ENCODE results near the gene MCC. TPM values are rescaled to one million over a fixed set of nuclear protein-coding genes. Genes with fewer than 3 reads are reported as not detected.

Gene MCC
- polyA plus RNA-seq, 3 donors from 2014 or later, result 0.53 to 1.2 (median 0.63) TPM

DNA sequence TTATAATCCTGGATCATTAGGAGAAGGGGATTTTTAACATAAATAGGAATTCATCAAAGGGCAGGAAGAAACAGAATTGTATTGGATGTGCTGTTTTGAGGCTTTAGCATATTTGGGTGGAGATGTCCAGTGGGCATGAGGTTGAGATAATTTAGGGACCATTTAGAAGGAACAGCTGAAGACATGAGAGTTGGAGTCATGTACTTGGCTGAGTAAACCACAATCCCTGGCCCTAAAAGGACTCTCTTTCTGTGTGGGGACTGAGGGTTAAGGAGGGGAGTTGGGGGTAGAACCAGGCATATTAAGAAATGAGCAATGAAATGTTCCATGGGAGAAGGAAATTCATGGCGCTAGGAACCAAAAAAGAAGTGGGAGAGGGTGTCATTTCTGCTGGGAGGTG, 450.1 kb downstream of the MCC start:
- Mint-ChIP-seq H3K9me3 (no peaks in the 10 kb centered on the region), H3K4me1 (peaks cover 12 to 25% of the 10 kb centered on the region in 2 donors), H3K36me3 (peaks cover 0 to 4% (median 0%) of the 10 kb centered on the region in 3 donors), H3K27me3 (ENCODE audit: low read depth in 3 of 3) (peaks cover 0 to 5% (median 2%) of the 10 kb centered on the region in 3 donors), H3K4me3 (no peak overlapping the region), H3K27ac (peak overlapping the region in 1 of 6 donors; percentile 64)
- DNase-seq, result no peak

DNA sequence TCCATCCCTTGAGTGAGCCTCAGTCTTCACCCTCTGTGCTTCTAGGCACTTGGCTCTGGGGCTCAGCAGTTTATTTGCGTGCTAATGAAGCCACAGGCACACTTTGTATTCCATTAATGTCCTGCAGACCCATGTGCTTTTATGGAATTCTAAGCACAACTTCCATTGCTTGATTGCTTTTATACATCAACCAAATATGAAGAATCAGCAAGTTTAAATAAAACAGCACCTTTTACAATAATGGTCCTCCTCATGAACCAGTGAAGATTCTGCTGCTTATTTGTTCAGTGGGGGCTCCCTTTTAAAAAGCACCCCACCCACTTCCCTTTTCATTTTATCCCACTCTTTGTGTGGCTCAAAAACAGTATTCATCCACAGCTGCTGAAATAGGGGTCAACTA, 451.4 kb downstream of the MCC start:
- Mint-ChIP-seq H3K36me3 (peaks cover 0 to 4% (median 0%) of the 10 kb centered on the region in 3 donors), H3K9me3 (no peaks in the 10 kb centered on the region), H3K4me3 (no peak overlapping the region), H3K27me3 (ENCODE audit: low read depth in 3 of 3) (peaks cover 0 to 5% (median 2%) of the 10 kb centered on the region in 3 donors), H3K27ac (no peak overlapping the region), H3K4me1 (peaks cover 17 to 34% of the 10 kb centered on the region in 2 donors)
- DNase-seq, result no peak

DNA sequence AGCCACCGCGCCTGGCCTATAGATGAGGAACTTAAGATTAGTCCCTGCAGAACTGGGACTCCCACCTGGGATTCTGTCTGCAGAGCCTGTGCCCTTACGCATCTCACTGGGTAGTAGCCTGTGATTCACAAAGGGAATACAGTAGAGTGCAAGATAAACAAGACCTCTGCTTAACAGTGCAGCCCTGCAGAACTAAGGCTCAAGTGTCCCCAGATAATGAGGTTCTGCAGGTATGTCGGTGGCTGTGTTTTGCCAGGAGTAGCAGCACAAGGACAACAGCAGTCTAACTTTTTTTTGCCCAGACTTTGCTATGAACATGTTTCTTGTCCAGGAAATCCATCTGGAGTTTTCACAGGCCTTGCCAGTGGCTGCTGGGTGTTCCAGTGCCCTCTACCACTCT, 451.9 kb downstream of the MCC start:
- H3K27ac Mint-ChIP-seq, result no peak overlapping the region
- DNase-seq, result no peak
- H3K27me3 Mint-ChIP-seq (ENCODE audit: low read depth in 3 of 3), result peaks cover 0 to 5% (median 2%) of the 10 kb centered on the region in 3 donors
- peaks cover 0 to 4% (median 0%) of the 10 kb centered on the region in 3 donors for H3K36me3 Mint-ChIP-seq
- H3K4me1 Mint-ChIP-seq, result peaks cover 20 to 34% of the 10 kb centered on the region in 2 donors
- H3K4me3 Mint-ChIP-seq, result no peak overlapping the region
- no peaks in the 10 kb centered on the region for H3K9me3 Mint-ChIP-seq

DNA sequence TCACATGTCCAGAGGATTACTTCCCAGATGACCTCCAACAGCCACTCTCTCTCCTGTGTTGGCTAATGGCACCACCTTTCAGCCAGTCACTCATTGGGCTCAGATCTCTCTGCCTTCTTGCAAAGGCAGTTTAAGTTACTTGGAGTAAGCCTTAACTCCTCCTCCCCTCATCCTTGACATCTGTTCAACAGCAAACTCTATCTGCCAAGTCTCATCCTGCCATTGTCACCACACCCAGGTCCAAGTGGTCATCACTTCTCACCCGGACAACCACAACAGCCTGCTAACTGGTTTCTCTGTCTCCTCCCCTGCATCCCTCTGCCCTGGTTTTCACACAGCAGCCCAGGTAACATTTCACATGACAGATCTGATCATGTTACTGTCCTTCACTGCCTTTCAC, 453.2 kb downstream of the MCC start:
- Mint-ChIP-seq H3K36me3 (peaks cover 0 to 4% (median 2%) of the 10 kb centered on the region in 3 donors), H3K27me3 (ENCODE audit: low read depth in 3 of 3) (peaks cover 0 to 5% (median 3%) of the 10 kb centered on the region in 3 donors), H3K4me1 (peaks cover 20 to 34% of the 10 kb centered on the region in 2 donors), H3K9me3 (no peaks in the 10 kb centered on the region), H3K4me3 (peak overlapping the region in 3 of 5 donors; percentile 5 to 14 (median 12)), H3K27ac (peak overlapping the region; percentile 18 to 78 (median 50))
- DNase-seq, result peak; percentile 36 to 39 (median 36)

DNA sequence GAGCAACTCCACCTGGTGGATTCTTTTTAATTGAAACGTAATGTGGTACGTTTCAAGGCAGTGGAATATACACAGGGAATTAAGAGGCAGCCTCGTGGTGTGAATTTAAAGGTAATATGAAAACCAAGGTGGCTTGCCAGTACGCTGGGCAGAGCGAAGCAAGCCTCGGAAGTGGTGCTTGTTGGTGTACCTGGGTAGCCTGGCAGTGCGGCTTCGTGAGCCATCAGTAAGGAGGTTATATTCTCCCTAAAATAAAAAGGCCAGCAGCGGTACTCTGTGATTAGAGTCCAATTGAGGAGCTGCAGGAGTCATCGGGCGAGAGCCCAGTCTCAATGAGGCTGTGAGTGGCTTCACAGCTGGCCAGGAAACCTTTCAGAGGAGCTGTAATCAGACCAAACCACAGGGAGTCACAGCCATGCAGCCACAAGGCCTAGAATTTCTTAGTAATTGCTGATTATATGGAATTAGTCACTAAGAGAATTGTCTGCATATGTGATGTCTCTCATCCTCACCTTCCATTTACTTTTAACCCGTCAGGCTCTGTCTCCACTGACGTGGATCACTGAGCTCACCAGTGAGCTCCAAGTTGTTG, 454.0 kb downstream of the MCC start:
- Mint-ChIP-seq H3K27me3 (ENCODE audit: low read depth in 3 of 3) (peaks cover 0 to 5% (median 3%) of the 10 kb centered on the region in 3 donors), H3K4me1 (peaks cover 20 to 34% of the 10 kb centered on the region in 2 donors), H3K27ac (peak overlapping the region in 5 of 6 donors; percentile 40 to 78 (median 48)), H3K9me3 (no peaks in the 10 kb centered on the region), H3K4me3 (peak overlapping the region in 1 of 5 donors; percentile 17), H3K36me3 (peaks cover 0 to 11% (median 8%) of the 10 kb centered on the region in 3 donors)
- peak in 1 of 3 donors; percentile 12 for DNase-seq

DNA sequence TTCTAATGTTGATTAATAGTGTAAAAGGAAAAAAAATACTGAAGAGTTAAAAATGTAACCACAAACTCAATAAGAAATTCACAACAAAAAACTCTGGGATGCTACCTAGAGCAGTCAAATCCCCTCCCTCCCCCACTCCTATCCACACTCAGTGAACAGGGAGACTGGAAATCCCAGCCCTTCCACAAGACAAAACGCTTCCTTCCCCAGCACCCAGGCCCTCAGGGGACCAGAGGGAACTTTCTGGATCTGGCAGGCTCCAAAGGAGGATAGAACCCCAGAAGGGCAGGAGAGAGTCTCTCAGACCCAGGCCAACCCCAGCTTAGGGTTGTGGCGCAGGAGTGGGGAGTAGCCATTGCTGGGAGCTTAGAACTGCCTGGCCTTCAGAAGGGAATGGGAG, 456.7 kb downstream of the MCC start:
- peaks cover 20 to 34% of the 10 kb centered on the region in 2 donors for H3K4me1 Mint-ChIP-seq
- no peak for DNase-seq
- H3K27me3 Mint-ChIP-seq (ENCODE audit: low read depth in 3 of 3), result peaks cover 0 to 4% (median 0%) of the 10 kb centered on the region in 3 donors
- H3K9me3 Mint-ChIP-seq, result no peaks in the 10 kb centered on the region
- H3K36me3 Mint-ChIP-seq, result peaks cover 4 to 28% (median 11%) of the 10 kb centered on the region in 3 donors
- no peak overlapping the region for H3K4me3 Mint-ChIP-seq
- H3K27ac Mint-ChIP-seq, result peak overlapping the region in 2 of 6 donors; percentile 42 to 49

DNA sequence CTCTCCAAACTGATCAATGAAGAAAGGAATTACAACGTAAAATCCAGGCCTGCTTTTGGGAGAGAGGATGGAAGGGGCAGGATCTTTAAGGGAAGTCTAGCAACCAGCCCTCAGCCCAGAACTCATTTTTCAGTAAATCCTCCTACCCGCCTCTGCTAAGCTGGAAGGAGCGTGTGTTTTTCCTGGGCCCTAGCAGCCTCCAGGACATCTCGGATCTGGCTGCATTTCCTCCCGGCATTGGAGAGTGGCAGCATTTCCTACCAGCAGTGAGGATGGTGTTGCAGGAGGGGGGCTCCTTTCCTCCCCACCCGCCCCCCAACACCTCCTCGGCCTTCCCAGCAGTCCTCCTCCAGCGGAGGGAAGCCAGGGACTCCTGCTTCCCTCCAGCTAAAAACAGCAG, 457.1 kb downstream of the MCC start:
- no peak overlapping the region for H3K4me3 Mint-ChIP-seq
- H3K27ac Mint-ChIP-seq, result peak overlapping the region in 1 of 6 donors; percentile 65

DNA sequence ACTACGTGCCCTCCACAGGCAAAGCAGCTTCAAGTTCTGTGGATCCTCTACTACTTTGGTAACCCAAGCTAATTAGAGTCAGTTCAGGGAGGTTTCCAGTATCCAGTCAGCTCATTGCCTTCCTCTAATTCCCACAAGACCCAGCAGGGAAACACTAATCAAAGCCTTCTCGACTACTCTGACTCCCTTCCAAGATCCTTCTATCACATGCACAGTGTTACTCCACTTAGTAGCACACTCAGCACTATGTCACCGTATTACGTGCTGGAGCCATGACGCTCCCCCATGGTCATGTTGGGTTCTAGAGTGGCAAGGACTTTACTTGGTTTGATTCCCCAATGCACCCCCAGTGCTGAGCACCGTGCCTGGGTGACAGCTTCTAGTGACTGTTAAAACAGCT, 458.6 kb downstream of the MCC start:
- H3K27me3 Mint-ChIP-seq (ENCODE audit: low read depth in 3 of 3), result peaks cover 0 to 5% (median 0%) of the 10 kb centered on the region in 3 donors
- H3K36me3 Mint-ChIP-seq, result peaks cover 5 to 29% (median 12%) of the 10 kb centered on the region in 3 donors
- H3K4me3 Mint-ChIP-seq, result no peak overlapping the region
- peak overlapping the region in 1 of 6 donors; percentile 3 for H3K27ac Mint-ChIP-seq
- no peak for DNase-seq
- peaks cover 9 to 29% of the 10 kb centered on the region in 2 donors for H3K4me1 Mint-ChIP-seq
- H3K9me3 Mint-ChIP-seq, result no peaks in the 10 kb centered on the region

More for the DNA sequence above, 457.1 kb downstream of the MCC start:
- H3K36me3 Mint-ChIP-seq, result peaks cover 5 to 29% (median 12%) of the 10 kb centered on the region in 3 donors
- H3K9me3 Mint-ChIP-seq, result no peaks in the 10 kb centered on the region
- no peak for DNase-seq
- H3K4me1 Mint-ChIP-seq, result peaks cover 20 to 35% of the 10 kb centered on the region in 2 donors
- H3K27me3 Mint-ChIP-seq (ENCODE audit: low read depth in 3 of 3), result peaks cover 0 to 5% (median 0%) of the 10 kb centered on the region in 3 donors

DNA sequence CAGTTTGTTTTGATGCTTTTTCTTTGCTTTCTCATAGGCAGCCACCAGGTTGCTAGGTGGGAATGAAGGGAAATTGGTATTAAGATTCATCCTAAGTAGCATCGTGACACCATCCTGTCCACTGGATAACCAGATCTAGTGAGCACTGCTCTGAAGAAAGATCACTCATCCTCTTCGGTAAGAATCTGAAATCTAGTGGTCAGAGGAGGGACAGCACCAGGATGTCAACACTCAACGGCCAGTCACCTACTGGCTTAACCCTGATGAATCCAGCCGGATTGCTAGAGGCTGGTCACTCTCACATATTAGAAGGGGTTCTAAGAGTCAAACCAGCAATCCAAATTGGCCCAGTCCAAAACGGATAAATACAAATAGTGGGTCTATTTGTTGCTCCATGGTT, 460.8 kb downstream of the MCC start:
- Mint-ChIP-seq H3K27ac (peak overlapping the region in 4 of 6 donors; percentile 29 to 73 (median 50)), H3K27me3 (ENCODE audit: low read depth in 3 of 3) (peaks cover 0 to 5% (median 0%) of the 10 kb centered on the region in 3 donors), H3K4me3 (no peak overlapping the region), H3K9me3 (no peaks in the 10 kb centered on the region), H3K4me1 (peaks cover 23 to 30% of the 10 kb centered on the region in 2 donors), H3K36me3 (peaks cover 5 to 29% (median 12%) of the 10 kb centered on the region in 3 donors)
- DNase-seq, result no peak

DNA sequence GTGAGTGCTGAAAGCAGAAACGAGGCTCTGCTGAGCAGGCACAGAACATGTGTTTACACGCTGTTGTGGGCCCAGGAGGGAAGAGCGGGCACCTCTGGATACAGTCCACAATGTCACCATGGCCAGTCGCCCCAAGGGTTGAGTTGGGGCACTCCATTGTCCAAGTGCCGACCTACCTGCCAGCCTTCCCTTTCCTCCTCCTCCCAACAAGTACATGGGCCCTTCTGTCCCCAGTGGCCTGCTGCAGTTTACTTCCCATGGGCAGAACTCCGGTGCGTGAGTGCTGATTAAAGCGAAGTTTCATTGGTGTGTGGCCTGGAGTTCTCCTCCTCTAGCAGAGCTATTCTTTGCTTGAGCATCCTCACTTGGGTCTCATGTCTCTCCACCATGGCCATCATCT, 461.2 kb downstream of the MCC start:
- no peak for DNase-seq
- Mint-ChIP-seq H3K36me3 (peaks cover 5 to 29% (median 12%) of the 10 kb centered on the region in 3 donors), H3K27me3 (ENCODE audit: low read depth in 3 of 3) (peaks cover 0 to 5% (median 0%) of the 10 kb centered on the region in 3 donors), H3K27ac (peak overlapping the region in 4 of 6 donors; percentile 29 to 73 (median 50)), H3K9me3 (no peaks in the 10 kb centered on the region), H3K4me3 (no peak overlapping the region), H3K4me1 (peaks cover 25 to 33% of the 10 kb centered on the region in 2 donors)

DNA sequence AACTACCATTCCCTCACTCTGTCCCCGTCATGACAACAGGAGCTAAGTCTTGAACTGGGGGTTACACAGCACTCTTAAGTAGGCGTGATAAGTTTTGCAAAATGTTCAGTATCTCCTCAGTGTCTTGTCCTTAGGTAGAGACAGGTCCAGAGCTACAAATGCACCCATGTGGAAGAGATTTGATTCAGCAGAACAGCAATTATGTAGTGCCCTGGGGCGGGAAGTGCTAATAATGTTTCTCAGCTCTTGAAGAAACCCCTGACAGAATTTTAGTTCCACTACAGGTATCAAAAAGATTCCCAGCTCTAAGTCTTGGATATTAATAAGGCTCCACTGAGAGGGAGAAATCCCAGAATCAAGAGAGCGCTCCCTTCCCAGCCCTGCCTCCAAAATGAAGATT, 462.0 kb downstream of the MCC start:
- Mint-ChIP-seq H3K36me3 (peaks cover 5 to 29% (median 12%) of the 10 kb centered on the region in 3 donors), H3K4me3 (no peak overlapping the region), H3K27ac (peak overlapping the region in 4 of 6 donors; percentile 2 to 60 (median 58)), H3K9me3 (no peaks in the 10 kb centered on the region), H3K4me1 (peaks cover 30 to 41% of the 10 kb centered on the region in 2 donors), H3K27me3 (ENCODE audit: low read depth in 3 of 3) (peaks cover 0 to 5% (median 0%) of the 10 kb centered on the region in 3 donors)
- DNase-seq, result no peak

DNA sequence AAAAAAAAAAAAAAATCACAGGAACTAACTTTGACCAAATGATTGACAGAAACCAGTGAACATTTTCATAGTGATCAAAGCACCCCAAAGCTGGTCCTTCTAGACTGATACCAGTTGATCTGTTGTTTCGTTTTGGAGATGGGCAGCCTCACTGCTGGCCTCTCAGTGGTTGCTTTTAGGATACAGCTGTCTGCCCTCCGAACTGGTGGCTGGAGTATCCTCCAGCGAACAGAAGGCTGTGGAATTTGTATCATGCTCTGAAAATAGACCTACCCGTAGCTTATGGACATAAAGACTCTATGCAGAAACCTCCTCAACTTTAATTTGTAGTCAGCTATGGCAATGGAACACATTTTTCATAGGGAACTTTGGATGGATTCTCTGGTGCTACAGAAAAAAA, 462.7 kb downstream of the MCC start:
- no peak for DNase-seq
- peaks cover 5 to 29% (median 12%) of the 10 kb centered on the region in 3 donors for H3K36me3 Mint-ChIP-seq
- peaks cover 0 to 2% (median 0%) of the 10 kb centered on the region in 3 donors for H3K27me3 Mint-ChIP-seq (ENCODE audit: low read depth in 3 of 3)

DNA sequence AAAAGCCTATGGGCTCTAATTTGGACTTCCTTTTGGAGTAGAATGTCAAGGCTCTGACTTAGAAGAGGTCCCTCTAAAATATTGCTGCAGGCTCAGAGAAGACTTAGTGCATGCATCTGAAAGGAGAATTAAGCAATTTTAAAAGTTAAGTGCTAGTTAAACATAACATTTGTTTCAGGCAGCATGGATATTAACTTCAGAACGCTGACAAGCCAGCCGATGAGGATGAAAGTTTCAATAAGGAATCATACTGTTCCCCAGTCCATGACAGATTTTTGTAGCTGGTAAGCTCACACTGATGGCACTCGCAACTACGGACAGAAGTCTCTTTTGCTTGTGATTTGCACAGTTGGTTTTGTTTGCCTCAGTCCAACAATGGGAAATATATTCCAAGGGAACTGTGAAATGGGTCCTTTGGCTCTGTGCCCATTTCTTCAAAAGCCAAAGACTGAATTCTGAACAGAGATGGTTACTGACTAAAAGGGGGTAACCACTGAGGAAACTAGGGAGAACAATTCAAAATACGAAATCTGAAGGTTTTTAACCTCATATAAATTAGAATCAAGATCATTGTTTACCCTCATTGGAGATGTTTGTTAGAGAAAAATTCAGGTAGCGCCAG, 464.1 kb downstream of the MCC start:
- peak overlapping the region; percentile 88 to 96 (median 91) for H3K27ac Mint-ChIP-seq
- peaks cover 5 to 20% (median 10%) of the 10 kb centered on the region in 3 donors for H3K36me3 Mint-ChIP-seq
- peaks cover 40 to 57% of the 10 kb centered on the region in 2 donors for H3K4me1 Mint-ChIP-seq
- no peaks in the 10 kb centered on the region for H3K9me3 Mint-ChIP-seq
- H3K4me3 Mint-ChIP-seq, result no peak overlapping the region
- no peak for DNase-seq
- H3K27me3 Mint-ChIP-seq (ENCODE audit: low read depth in 3 of 3), result peaks cover 0 to 2% (median 0%) of the 10 kb centered on the region in 3 donors

More for the DNA sequence above, 462.7 kb downstream of the MCC start:
- Mint-ChIP-seq H3K4me1 (peaks cover 36 to 47% of the 10 kb centered on the region in 2 donors), H3K4me3 (no peak overlapping the region), H3K27ac (peak overlapping the region in 4 of 6 donors; percentile 17 to 60 (median 58)), H3K9me3 (no peaks in the 10 kb centered on the region)

DNA sequence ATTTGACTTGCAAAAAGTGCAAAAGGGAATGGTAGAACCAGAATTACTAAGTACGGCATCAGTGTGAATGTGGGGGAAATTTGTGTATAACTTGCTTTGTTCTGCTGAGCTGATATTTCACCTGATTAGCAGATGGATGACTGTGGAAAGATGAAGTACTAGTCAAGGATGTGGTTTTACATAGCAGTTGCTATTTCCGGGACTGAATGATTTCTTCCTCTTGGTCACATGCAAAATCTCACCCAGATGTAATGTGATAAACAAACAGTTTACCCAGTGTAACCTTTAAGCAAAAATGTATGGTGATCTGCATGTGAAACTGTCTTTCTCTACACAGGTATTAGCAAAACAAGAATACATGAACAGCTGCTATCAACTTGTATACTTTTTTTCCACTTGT, 465.6 kb downstream of the MCC start:
- Mint-ChIP-seq H3K27me3 (ENCODE audit: low read depth in 3 of 3) (peaks cover 0 to 2% (median 0%) of the 10 kb centered on the region in 3 donors), H3K4me3 (peak overlapping the region; percentile 69 to 75 (median 73)), H3K36me3 (peaks cover 5 to 25% (median 10%) of the 10 kb centered on the region in 3 donors), H3K27ac (peak overlapping the region; percentile 88 to 96 (median 91)), H3K9me3 (no peaks in the 10 kb centered on the region), H3K4me1 (peaks cover 52 to 72% of the 10 kb centered on the region in 2 donors)
- peak; percentile 67 to 71 (median 69) for DNase-seq

Data from immature natural killer cell (primary cell).